ENCODE data around the gene LSM2. TPM values are rescaled to one million over a fixed set of nuclear protein-coding genes. Genes with fewer than 3 reads are reported as not detected.

Gene LSM2
- total and polyA plus RNA-seq, 9 of the 15 experiments (the other 6 are each of a cell fraction or from before 2014, with no cell fraction given), result 154 to 407 (median 223) TPM

DNA sequence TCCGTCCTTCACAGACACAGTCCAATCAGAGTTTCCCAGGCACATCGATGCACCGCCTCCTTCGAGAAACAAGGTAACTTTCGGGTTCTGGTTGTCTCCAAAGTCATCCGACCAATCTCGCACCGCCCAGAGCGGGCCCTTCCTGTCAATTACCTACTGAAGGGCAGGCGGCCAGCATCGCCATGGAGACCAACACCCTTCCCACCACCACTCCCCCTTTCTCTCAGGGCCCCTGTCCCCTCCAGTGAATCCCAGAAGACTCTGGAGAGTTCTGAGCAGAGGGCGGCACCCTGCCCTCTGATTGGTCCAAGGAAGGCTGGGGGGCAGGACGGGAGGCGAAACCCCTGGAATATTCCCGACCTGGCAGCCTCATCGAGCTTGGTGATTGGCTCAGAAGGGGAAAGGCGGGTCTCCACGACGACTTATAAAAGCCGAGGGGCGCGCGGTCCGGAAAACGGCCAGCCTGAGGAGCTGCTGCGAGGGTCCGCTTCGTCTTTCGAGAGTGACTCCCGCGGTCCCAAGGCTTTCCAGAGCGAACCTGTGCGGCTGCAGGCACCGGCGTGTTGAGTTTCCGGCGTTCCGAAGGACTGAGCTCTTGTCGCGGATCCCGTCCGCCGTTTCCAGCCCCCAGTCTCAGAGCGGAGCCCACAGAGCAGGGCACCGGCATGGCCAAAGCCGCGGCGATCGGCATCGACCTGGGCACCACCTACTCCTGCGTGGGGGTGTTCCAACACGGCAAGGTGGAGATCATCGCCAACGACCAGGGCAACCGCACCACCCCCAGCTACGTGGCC is 20.7 kb upstream of the LSM2 start, which contains the start of gene HSPA1B (continued):
- TF ChIP-seq, protein P1, sequence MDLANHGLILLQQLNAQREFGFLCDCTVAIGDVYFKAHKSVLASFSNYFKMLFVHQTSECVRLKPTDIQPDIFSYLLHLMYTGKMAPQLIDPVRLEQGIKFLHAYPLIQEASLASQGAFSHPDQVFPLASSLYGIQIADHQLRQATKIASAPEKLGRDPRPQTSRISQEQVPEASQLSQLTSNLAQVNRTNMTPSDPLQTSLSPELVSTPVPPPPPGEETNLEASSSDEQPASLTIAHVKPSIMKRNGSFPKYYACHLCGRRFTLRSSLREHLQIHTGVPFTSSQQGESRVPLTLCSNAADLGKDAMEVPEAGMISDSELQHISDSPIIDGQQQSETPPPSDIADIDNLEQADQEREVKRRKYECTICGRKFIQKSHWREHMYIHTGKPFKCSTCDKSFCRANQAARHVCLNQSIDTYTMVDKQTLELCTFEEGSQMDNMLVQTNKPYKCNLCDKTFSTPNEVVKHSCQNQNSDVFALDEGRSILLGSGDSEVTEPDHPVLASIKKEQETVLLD (IDR thresholded peaks at IDR 0.05), result peak; percentile 82
- TF ChIP-seq, protein P2, sequence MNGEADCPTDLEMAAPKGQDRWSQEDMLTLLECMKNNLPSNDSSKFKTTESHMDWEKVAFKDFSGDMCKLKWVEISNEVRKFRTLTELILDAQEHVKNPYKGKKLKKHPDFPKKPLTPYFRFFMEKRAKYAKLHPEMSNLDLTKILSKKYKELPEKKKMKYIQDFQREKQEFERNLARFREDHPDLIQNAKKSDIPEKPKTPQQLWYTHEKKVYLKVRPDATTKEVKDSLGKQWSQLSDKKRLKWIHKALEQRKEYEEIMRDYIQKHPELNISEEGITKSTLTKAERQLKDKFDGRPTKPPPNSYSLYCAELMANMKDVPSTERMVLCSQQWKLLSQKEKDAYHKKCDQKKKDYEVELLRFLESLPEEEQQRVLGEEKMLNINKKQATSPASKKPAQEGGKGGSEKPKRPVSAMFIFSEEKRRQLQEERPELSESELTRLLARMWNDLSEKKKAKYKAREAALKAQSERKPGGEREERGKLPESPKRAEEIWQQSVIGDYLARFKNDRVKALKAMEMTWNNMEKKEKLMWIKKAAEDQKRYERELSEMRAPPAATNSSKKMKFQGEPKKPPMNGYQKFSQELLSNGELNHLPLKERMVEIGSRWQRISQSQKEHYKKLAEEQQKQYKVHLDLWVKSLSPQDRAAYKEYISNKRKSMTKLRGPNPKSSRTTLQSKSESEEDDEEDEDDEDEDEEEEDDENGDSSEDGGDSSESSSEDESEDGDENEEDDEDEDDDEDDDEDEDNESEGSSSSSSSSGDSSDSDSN (IDR thresholded peaks at IDR 0.05; ENCODE audit: borderline replicate concordance in 1 of 2, low read depth in 2 of 2, low read length in 2 of 2), result no peak
- TF ChIP-seq ETV1 (tag; conservative IDR thresholded peaks at IDR 0.05; ENCODE audit: low read depth), result peak; percentile 77
- TF ChIP-seq, protein P3, sequence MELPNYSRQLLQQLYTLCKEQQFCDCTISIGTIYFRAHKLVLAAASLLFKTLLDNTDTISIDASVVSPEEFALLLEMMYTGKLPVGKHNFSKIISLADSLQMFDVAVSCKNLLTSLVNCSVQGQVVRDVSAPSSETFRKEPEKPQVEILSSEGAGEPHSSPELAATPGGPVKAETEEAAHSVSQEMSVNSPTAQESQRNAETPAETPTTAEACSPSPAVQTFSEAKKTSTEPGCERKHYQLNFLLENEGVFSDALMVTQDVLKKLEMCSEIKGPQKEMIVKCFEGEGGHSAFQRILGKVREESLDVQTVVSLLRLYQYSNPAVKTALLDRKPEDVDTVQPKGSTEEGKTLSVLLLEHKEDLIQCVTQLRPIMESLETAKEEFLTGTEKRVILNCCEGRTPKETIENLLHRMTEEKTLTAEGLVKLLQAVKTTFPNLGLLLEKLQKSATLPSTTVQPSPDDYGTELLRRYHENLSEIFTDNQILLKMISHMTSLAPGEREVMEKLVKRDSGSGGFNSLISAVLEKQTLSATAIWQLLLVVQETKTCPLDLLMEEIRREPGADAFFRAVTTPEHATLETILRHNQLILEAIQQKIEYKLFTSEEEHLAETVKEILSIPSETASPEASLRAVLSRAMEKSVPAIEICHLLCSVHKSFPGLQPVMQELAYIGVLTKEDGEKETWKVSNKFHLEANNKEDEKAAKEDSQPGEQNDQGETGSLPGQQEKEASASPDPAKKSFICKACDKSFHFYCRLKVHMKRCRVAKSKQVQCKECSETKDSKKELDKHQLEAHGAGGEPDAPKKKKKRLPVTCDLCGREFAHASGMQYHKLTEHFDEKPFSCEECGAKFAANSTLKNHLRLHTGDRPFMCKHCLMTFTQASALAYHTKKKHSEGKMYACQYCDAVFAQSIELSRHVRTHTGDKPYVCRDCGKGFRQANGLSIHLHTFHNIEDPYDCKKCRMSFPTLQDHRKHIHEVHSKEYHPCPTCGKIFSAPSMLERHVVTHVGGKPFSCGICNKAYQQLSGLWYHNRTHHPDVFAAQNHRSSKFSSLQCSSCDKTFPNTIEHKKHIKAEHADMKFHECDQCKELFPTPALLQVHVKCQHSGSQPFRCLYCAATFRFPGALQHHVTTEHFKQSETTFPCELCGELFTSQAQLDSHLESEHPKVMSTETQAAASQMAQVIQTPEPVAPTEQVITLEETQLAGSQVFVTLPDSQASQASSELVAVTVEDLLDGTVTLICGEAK (IDR thresholded peaks at IDR 0.05), result no peak
- TF ChIP-seq, protein P3 (CRISPR knock-in tag; IDR thresholded peaks at IDR 0.05), result no peak
- TF ChIP-seq, protein P4, sequence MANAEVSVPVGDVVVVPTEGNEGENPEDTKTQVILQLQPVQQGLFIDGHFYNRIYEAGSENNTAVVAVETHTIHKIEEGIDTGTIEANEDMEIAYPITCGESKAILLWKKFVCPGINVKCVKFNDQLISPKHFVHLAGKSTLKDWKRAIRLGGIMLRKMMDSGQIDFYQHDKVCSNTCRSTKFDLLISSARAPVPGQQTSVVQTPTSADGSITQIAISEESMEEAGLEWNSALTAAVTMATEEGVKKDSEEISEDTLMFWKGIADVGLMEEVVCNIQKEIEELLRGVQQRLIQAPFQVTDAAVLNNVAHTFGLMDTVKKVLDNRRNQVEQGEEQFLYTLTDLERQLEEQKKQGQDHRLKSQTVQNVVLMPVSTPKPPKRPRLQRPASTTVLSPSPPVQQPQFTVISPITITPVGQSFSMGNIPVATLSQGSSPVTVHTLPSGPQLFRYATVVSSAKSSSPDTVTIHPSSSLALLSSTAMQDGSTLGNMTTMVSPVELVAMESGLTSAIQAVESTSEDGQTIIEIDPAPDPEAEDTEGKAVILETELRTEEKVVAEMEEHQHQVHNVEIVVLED (CRISPR knock-in tag; IDR thresholded peaks at IDR 0.05), result no peak
- TF ChIP-seq HDAC6 (IDR thresholded peaks at IDR 0.05; ENCODE audit: low read depth, low read length), result peak; percentile 93; the same call in 1 of the 2 replicates
- TF ChIP-seq, protein P5, sequence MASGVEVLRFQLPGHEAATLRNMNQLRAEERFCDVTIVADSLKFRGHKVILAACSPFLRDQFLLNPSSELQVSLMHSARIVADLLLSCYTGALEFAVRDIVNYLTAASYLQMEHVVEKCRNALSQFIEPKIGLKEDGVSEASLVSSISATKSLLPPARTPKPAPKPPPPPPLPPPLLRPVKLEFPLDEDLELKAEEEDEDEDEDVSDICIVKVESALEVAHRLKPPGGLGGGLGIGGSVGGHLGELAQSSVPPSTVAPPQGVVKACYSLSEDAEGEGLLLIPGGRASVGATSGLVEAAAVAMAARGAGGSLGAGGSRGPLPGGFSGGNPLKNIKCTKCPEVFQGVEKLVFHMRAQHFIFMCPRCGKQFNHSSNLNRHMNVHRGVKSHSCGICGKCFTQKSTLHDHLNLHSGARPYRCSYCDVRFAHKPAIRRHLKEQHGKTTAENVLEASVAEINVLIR (CRISPR knock-in tag; IDR thresholded peaks at IDR 0.05), result peak; percentile 45; the same call in 1 of the 2 replicates
- TF ChIP-seq KDM5B (IDR thresholded peaks at IDR 0.05; ENCODE audit: insufficient replicate concordance, low read depth, low read length), result peak; percentile 100
- TF ChIP-seq ARHGAP35 (IDR thresholded peaks at IDR 0.05; ENCODE audit: partially characterized antibody), result peak; percentile 55
